ENCODE results near the gene YJEFN3.

DNA sequence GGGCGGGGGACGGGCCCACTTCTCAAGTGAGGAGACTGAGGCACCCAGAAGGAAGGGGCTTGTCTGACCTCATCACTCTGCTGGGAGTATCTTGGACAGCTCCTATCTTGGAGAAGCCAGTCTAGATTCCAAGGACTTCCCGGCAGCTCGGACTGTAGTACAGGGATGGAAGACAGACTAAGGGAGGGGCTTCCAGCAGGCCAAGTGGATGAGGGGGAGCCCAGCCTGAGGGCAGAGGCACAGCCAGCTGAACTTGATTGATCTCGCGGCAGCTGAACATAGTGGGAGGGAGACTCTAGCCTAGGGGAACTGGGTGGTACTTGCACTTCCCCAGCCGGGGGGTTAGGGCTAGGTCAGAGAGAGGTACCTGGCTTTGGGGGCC, 10.1 kb downstream of the YJEFN3 start:
- TF ChIP-seq CTCF (conservative IDR thresholded peaks at IDR 0.05 in 1 of 2, IDR thresholded peaks at IDR 0.05 in 1 of 2; ENCODE audit: extremely low read depth in 1 of 2, insufficient read depth in 1 of 2, low read depth in 1 of 2, low read length in 2 of 2) (no peak), EZH2 (IDR thresholded peaks at IDR 0.05; ENCODE audit: borderline replicate concordance, low read length) (no peak)
